Fibroblast of skin of abdomen (primary cell): ENCODE results near the gene IMPA2. TPM values are rescaled to one million over a fixed set of nuclear protein-coding genes. Genes with fewer than 3 reads are reported as not detected.
A peak's percentile ranks its signal among the peaks of the same experiment; 100 is the strongest.
"Not testable (repeated sequence)": the region's sequence is repeated elsewhere in the genome, so short reads cannot be mapped to it uniquely, and the experiment has no call there.

Source experiments
- DNase-seq: peaks from one replicate; pipeline ENCODE4 v3.0.0-alpha.2; 2013
- polyA plus RNA-seq, 2 experiments: library from polyadenylated mRNA; unstranded; fragments of 120-200 nt; gene quantifications; one replicate each; pipeline ENCODE4 v1.2.1, GENCODE V29; 2013; ENCODE audit not compliant: insufficient read length in 2 of 2

The IMPA2 gene
- 16.5 TPM for polyA plus RNA-seq (2013, experiment 1 of 2; ENCODE audit: insufficient read length)
- polyA plus RNA-seq (2013, experiment 2 of 2; ENCODE audit: insufficient read length): 17.9 TPM

DNA sequence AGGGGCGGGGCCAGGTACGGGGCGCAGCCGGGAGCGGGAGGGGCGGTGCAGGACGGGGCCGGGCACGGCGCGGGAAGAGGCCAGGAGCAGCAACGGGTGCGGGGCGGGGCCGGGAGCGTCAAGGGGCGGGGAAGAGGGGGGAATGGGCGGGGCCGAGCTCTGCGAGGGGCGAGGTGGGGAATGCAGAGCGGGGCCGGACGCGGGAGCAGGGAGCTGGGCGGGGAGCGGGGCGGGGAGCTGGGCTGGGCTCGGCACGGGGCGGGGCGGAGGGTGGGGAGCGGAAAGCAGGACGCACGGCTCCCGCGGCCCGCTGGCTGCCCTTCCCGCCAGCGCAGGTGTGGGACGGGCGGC is at the start of gene IMPA2:
Gene IMPA2, plus strand, starts transcription at position 316 of the 351 bp plus-strand sequence. CDS start 163 bp downstream, outside the sequence.
- no peak for DNase-seq

DNA sequence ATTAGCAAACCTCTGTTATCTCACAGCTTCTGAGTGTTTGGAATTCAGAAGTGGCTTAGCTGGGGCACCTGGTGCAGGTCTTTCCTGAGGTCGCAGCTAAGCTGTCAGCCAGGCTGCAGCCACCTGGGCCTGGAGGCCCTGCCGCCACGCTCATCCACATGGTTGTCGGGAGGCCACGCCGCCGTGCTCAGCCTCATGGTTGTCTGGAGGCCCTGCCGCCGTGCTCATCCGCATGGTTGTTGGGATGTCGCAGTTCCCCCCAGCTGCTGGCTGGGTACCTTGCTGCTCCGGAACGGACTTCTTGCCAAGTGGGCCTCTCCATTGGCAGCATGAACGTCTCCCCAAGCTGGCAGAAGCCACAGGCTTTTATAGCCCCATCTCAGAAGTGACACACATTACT is 48.9 kb upstream of the IMPA2 start:
- no peak for DNase-seq

DNA sequence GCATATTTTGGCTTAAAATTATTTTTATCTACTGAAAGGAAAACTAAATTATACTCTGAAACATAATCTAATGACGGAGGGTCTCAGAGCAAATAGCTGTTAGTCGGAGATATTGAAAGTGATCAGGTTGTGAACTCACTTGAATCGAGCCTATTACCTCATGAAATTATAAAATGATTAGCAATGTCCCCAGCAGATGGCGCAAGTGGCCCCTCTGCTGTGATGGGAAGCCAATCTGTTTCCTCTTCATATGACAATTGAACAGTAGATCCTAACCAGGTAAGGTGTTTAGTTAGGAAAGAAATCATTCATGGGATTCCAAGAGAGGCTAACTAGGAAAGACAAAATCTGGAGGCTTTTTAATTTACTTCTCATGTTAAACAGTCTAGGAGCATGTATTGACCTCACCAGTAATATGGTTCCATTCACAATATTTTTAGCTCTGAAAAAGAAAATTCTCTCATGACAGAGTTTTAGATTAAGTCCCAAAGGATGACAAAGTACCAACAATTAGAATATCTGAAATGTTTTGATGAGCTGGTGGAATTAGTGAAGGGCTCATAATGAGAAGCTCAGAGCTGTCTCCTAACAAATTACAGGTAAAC is 43.3 kb upstream of the IMPA2 start:
- peak; percentile 46 for DNase-seq

DNA sequence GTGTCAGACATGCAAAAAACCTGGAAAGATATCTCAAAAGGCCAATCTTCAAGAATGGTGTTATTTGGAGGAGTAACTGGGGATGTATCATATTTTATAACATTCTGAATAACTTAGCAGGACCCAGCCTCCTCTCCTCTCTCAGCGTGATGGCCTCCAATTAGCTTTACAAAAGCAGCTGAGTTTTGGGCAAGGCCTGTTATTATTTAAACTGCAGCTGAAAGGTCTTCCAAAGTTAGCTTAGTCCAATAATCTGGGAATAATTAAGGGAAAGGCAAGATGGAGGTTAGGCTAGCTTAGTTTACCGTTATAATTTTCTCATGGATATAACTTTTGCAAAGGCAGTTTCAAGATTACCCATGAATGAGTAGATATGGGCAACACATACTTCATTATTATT is 40.4 kb upstream of the IMPA2 start:
- no peak for DNase-seq

DNA sequence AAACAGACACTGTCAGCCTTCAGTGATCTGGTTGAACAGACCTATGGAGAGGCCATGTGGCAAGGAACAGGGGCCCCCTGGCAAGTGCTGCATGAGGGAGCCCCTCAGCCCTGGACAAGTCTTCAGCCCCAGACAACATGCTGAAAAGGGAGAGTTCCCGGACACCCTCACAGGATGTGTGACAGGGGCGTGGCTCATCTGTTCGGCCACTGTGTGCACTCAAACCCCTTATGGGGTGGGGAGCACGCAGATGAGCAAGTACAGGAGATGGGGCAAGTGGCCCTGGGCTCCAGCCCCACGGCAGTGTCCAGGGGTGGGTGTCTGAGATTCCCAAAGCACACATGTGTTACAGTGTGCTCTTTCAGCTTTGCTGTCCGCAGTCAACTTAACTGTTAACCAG is 37.8 kb upstream of the IMPA2 start:
- DNase-seq: no peak

DNA sequence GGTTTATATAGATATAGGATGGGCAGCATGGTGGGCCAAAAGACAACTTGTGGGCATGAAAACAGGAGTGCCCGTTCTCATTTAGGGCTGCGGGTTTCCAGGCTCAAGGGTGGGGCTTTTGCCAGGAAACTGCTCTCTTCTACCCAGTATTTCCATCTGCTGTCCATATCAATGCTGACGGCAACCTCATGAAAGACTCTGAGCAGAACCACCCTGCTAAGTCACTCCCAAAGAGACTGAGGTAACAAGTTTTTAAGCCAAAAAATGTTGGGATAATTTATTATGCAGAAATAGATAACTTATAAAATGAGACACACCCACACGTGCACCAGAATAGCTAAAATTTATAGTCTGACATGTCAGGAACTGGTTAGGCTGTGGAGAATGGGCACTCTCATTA is 37.1 kb upstream of the IMPA2 start:
- no peak for DNase-seq

DNA sequence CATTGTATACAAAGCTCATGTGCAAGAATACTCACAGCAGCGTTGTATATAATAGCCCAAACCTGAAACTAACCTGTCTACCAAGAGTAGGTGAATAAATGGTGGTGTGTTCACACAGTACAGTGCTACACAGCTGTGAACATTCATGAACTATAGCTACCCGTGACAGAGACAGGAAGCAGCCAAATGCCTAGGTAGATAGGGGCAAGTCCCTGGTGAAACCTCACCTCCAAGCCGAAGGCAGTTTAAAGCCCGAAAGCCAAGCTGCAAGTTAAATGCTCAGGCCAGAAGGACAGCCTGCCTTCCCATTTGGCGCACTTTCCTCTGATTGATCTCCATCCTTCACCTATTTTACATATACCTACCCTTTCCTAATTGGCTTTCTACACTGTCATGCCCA is 36.5 kb upstream of the IMPA2 start:
- DNase-seq: no peak

DNA sequence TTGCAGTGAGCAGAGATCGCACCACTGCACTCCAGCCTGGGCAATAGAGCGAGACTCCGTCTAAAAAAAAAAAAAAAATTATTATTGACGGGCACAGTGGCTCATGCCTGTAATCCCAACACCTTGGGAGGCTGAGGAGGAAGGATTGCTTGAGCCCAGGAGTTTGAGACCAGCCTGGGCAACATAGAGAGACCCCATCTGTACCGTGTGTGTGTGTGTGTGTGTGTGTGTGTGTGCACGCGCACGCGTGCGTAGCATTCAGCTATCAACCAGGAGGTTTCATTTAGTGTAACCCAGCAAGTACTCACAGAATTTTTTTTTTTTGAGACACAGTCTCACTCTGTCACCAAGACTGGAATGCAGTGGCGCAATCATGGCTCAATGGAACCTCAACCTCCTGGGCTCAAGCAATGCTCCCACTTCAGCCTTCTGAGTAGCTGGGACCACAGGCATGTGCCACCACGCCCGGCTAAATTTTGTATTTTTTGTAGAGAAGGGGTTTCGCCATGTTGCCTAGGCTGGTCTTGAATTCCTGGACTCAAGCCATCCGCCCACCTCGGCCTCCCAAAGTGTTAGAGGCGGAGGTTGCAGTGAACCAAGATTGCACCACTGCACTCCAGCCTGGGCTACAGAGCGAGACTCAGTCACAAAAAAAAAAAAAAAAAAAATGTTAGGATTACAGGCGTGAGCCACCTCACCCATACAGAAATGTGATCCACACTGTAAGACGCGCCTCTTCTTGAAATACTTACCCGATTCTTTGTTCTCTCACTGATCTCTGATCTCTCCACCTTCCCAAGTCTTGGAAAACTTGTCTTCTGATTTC is 35.3 kb upstream of the IMPA2 start:
- peak; percentile 48 for DNase-seq

DNA sequence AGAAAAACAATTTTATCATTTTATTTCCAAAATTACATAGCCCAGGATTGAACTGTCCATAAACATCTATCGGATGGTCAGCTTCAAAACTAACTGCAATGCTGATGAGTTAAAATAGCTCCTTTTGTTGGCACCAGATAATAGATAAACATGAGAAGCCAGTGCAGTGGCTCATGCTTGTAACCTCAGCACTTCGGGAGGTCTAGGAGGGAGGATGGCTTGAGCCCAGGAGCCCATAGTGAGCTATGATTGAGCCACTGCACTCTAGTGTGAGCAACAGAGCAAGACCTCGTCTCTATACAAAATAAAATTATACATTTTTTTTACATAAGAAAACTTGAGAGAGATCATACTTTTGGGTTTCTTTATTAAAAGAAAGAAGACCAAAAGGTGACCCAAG is 34.6 kb upstream of the IMPA2 start:
- peak; percentile 43 for DNase-seq

DNA sequence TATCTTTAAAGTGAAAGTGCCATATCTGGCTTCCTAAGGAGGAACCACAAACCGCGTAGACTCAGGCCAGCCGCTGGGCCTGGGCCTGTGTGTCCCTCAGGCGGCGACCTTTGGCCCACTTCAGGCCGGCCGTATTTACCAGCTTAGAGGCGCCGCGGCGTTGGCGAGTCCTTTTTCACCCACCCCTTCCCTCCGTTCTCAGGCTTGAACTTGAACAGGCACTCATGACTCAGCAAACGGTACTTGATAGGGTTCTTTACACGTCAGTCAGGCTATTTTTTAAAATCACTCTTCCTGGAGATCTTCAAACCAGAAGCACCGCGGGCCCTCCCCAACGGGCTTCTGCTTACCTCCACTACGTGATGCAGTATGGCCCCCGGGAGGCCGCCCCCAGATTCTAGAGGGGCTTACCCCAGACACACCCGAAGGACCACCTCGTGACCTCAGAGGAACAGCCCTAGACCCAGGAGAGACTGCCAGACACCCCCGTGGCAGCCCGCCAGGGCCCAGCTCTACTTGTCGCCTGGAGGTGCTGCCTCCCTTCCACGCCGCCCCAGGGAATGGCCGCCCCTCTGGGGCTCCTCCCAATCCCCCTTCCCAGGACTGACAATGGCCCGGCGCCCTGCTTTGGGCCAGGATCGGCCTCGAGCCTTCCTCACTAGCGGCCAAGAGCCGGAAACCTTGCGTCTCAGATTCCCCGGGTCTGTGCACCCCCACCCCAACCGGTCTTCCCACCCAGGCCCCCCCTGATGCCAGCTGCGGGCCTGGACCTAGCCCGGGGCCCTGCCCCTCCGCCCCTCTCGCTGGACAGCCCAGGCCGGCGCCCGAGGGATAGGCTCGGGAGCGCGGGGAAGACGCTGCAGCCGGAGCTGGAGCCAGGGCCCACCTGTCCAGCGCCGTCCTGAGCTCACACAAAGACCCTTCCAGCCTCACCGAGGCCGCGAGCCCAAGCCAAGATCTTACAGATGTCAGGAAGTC is 33.8 kb upstream of the IMPA2 start:
- DNase-seq: peak; percentile 96

DNA sequence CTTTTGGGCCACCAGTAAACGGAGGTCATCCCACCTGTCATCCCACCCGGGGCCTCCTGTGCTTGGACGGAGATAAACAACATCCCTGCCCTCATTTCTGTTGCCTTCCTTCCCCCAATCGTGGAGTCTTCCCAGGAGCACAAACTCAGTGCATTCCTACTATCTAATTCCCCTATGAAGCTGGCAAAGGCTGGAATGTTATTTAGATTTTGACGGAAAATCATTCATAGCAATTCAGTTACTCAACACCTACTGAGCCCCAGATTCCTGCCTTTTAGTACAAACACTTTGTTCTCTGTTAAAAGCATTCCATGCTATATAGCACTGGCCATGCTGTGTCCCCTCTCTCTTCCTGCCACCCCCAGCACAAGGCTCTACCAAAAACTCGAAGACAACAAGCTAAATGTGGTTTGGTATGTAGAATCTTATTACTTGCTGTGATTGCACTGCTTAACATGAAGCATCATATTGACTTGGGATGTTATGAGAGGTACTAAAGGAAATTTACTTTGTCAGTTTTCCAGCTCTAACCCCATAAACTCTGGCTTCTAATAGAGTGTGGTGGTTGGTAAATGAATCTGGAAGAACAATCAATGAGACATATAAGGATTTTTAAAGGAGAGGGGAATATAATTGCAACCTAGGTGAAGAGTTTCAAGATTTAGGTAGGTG is 32.3 kb upstream of the IMPA2 start:
- peak; percentile 68 for DNase-seq

DNA sequence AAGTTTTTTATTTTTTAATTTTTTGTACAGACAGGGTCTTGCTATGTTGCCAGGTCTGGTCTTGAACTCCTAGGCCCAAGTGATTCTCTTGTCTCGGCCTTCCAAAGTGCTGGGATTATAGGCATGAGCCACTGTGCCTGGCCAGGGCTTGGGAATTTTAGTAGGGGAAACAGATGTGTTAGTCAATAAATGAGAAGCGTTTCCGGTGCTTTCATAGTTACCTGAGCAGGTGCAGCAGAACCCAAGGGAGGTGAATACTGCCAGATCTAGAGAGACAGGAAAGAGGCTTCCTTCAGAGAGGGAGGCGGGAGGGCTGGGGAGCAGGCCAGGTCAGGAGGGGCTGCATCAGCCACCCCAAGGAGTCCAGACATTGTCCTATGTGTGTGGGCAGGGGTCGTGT is 30.5 kb upstream of the IMPA2 start:
- DNase-seq: no peak

DNA sequence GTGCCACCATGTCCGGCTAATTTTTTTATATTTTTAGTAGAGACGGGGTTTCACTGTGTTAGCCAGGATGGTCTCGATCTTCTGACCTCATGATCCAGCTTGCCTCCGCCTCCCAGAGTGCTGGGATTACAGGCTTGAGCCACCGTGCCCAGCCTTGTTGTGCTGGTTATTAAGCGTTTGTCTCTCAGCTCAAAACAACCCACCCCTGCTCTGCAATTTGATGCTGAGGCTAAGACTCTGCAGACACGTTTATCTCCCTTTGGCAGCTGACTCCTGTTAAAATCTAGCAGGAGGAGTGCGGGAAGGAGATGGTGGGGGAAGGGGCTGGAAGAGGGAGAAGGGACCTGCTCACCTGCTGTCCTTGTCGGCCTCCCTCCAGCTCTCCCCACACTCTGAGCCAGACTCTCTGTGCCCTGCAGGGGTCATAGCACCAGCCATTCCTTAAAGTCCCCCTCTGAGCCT is 29.9 kb upstream of the IMPA2 start:
- DNase-seq: no peak

DNA sequence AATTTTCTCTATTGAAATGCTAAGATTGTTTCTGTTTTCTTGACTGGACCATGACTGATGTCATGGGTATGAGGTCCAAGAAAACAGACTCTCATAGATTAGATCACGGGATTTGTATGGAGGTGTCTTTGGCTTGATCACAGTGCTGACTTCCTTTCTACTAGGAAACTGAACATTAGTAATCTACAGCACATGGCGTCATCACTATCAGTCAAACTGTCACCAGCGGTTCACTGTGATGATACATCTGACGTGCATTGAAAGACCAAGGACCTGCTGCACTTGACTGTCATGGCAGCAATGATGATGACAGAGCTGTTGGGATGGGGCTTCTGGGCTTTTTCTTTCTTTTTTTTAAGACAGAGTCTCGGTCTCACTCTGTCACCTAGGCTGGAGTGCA is 28.2 kb upstream of the IMPA2 start:
- no peak for DNase-seq

DNA sequence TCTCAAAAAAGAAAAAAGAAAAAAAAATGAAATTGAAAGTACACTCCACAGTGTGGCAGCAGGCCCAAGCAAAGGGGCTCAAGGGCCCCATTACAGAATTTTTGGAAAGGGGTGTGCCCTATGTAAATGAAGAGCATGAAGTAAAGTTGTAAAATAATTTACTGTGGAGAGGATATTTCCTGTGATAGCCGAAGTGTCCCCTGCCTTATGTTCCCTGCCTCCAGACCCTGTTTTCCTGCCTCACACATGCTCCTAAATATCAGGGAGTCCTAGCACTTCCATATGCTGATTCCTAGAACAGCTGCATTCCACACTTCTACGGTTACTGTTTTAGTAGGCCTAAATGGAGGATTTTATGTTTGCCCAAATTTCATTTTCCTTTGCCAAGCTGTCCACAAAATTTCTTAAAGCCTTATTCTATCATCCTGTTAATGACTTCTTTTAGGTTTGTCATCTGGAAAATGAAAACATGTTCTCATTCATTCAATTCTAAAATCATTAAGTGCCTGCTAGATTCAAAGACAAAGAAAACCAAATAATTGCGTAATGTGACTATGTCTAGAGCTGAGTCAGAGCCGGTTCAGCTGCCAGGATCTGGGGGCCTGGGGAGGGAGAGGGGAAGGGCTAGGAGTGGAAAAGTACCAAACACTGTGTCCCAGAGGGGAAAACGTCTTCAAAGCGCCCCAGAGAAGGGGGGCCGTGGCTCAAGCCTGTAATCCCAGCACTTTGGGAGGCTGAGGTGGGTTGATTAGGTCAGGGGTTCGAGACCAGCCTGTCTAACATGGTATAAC is 25.9 kb upstream of the IMPA2 start:
- DNase-seq: peak; percentile 92

DNA sequence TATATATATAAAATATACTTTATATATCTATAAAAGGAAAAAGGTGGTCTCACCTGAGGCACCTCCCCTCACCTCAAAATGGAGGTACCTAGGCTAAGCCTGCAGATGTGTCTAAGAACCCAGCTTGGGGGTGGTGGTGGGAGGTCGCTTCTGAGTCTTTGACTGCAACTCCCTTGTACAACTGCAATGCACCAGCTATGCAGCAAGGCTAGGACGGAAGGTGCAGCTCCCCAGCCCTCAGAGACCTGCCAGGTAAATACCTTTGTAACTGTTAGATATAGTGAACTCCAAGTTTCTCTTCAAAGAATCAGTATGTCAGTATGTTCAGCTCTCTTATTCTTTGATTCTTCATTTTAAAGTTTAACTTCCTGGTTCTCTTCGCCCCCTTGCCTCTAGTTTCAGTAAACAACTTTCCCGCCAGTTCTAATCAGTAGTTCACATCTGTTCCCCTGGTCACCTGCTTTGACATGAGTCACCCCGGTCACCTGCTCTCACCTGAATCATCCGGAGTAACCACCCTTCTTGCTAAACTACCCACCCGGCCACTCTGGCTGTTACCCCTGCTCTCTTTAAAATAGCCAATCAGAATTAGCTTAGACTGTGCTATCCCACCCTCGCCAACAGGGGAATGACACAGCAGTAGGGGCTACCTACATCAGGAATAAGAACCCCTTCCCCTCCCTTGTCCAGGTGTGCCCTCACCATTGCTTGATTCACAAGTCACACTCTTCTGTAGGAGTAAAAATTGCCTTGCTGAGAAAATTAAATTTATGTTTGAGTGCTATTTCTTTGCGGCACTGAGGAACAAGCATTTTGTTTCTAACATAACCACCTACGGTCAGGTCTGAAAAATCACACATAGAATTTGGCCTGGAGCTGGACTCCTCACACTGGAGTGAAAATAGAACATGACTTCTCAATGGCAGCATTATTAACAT is 24.7 kb upstream of the IMPA2 start:
- DNase-seq: no peak

DNA sequence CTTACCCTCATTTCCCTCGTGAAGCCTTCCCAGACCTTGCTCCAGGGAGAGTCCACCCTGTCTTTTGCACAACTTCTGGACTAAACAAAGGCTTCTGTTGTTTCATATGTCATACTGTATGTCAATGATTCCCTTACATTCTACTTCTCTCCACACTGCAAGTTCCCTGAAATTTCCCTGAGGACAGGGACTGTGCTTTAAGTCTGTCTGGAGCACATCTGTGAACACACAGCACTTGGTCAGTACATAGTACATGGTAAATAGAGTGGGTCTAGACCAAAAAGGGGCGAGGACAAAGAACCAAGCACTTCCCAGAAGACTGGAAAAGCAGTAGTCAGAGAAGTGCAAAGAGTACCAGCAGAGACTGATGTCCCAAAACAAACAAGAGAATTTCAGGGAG is 23.7 kb upstream of the IMPA2 start:
- DNase-seq: no peak

DNA sequence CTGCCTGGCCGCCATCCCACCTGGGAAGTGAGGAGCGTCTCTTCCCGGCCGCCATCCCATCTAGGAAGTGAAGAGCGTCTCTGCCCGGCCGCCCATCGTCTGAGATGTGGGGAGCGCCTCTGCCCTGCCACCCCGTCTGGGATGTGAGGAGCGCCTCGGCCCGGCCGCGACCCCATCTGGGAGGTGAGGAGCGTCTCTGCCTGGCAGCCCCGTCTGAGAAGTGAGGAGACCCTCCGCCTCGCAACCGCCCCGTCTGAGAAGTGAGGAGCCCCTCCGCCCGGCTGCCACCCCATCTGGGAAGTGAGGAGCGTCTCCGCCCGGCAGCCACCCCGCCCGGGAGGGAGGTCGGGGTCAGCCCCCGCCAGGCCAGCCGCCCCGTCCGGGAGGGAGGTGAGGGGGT is 21.7 kb upstream of the IMPA2 start:
- DNase-seq: not testable (repeated sequence)

DNA sequence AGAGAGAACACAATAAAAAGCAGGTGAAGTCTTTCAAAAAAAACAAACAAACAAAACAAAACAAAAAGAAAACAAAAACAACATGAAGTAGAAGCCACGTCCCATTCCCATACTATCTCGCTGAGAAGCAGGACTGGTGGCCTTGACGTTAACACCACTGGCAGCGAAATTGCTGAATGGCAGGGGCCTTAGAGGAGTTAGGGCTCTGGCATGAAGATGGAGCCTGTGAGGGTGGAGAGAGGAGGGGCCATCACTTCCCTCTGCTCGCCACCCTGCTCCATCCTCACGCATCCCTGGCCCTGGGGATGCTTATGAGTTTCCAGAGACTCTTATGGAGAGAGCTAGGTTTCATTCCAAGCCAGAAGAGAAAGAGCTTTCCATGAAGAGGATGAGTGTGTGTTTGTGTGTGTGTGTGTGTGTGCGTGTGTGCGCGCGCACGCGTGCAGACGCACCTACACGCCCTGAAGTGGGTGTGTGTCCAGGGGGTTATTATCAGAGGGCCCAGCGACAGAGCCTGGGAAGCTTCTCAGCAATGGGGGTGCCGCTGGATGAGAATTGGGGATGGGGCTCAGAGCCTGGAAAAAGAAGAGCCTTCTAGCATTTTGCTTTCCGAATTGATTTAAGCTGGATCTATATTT is 20.4 kb upstream of the IMPA2 start:
- DNase-seq: no peak

DNA sequence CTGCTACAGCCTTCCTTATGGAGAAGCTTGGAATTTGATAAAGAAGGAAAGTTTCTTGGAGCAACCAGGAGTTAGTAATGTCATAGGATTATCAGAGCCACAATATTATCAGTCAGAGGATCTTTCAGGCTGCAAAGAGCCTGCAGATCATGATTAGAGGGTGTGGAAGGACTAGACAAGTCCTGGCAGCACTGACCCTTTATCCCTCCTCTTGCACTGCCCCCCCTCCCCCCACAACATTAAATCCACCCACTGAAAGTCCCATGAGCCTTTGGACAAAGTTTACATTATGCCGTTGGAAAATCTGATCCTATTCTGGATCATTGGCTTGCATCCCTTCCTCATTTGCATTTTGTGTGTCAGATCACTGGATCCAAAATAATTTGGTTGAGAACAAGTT is 18.7 kb upstream of the IMPA2 start:
- DNase-seq: no peak
